SK-N-SH (cell line): ENCODE results near the gene FMN2. TPM values are rescaled to one million over a fixed set of nuclear protein-coding genes. Genes with fewer than 3 reads are reported as not detected.
A peak's percentile ranks its signal among the peaks of the same experiment; 100 is the strongest.

ENCODE experiments used
- CTCF ChIA-PET: fragments of 300-600, 350-600 bp; formaldehyde crosslinking; extraction: SDS; loops from one replicate; lab custom pipeline; 2021; lab: Yijun Ruan, JAX
- POLR2A ChIA-PET: fragments of 350-600 bp; sonication (Branson Sonifier 250); formaldehyde crosslinking; extraction: SDS; loops from one replicate; lab custom pipeline; 2020; ENCODE audit warnings: antibody characterized with exemption, inconsistent platforms; lab: Yijun Ruan, JAX
- DNase-seq: peaks from one replicate; pipeline ENCODE4 v3.0.0; 2012
- H2AFZ ChIP-seq: fragments of 200-600 bp; sonication (generic); 2 replicates; pipeline ENCODE4 v1.8.1; 2016; ENCODE audit warnings: antibody characterized with exemption, mild to moderate bottlenecking, low read depth
- H3F3A ChIP-seq: fragments of 200-600 bp; sonication (generic); replicated peaks from 2 replicates; pipeline ENCODE3; 2016; ENCODE audit warnings: antibody characterized with exemption, mild to moderate bottlenecking; ENCODE audit not compliant: insufficient read depth
- H3K27ac ChIP-seq, 2 experiments: fragments of 200-500 bp in 1 of 2; fragments of 200-600 bp in 1 of 2; sonication (Bioruptor generic) in 1 of 2; sonication (generic), shearing (Covaris generic) in 1 of 2; 2 replicates each; pipeline versions ENCODE4 v1.5.1 to v1.6.1; 2014 to 2016; ENCODE audit warnings: low read depth in 2 of 2, inconsistent platforms in 1 of 2, low read length in 1 of 2, mild to moderate bottlenecking in 1 of 2, mixed read lengths in 1 of 2
- H3K27me3 ChIP-seq: fragments of 200-600 bp; sonication (generic), shearing (Covaris generic); 2 replicates; pipeline ENCODE4 v1.6.1; 2016; ENCODE audit warnings: mixed run types; ENCODE audit not compliant: insufficient read depth
- H3K36me3 ChIP-seq, 2 experiments: fragments of 200-500 bp in 1 of 2; fragments of 200-600 bp in 1 of 2; sonication (Bioruptor generic) in 1 of 2; sonication (generic) in 1 of 2; replicated peaks in 1 of 2; 2 replicates each; pipeline versions ENCODE3 to v1.5.1; 2014 to 2016; ENCODE audit warnings: low read length in 1 of 2, mild to moderate bottlenecking in 1 of 2; ENCODE audit not compliant: insufficient read depth in 2 of 2, control insufficient read depth in 1 of 2
- H3K4me1 ChIP-seq, 2 experiments: fragments of 200-500 bp in 1 of 2; fragments of 200-600 bp in 1 of 2; sonication (Bioruptor generic) in 1 of 2; sonication (generic), shearing (Covaris generic) in 1 of 2; 2 replicates each; pipeline versions ENCODE4 v1.5.1 to v1.6.1; 2014 to 2016; ENCODE audit warnings: low read depth in 1 of 2, low read length in 1 of 2, mixed run types in 1 of 2; ENCODE audit not compliant: insufficient read depth in 2 of 2, control insufficient read depth in 1 of 2
- H3K4me2 ChIP-seq: fragments of 200-600 bp; sonication (generic), shearing (Covaris generic); 2 replicates; pipeline ENCODE4 v1.6.1; 2017; ENCODE audit warnings: mixed run types
- H3K4me3 ChIP-seq, 2 experiments: fragments of 200-500 bp in 1 of 2; fragments of 200-600 bp in 1 of 2; sonication (Bioruptor generic) in 1 of 2; sonication (generic), shearing (Covaris generic) in 1 of 2; 2 replicates each; pipeline versions ENCODE4 v1.5.1 to v1.8.1; 2014 to 2016; ENCODE audit warnings: low read depth in 2 of 2, inconsistent platforms in 1 of 2, low read length in 1 of 2, mild to moderate bottlenecking in 1 of 2, mixed read lengths in 1 of 2, moderate library complexity in 1 of 2
- H3K79me2 ChIP-seq: fragments of 200-600 bp; sonication (generic); 2 replicates; pipeline ENCODE4 v1.8.1; 2017; ENCODE audit warnings: mild to moderate bottlenecking; ENCODE audit not compliant: insufficient read depth
- H3K9ac ChIP-seq: fragments of 200-600 bp; sonication (generic); 2 replicates; pipeline ENCODE4 v1.6.1; 2017; ENCODE audit warnings: mixed run types
- H3K9me2 ChIP-seq: fragments of 200-600 bp; sonication (generic); 2 replicates; pipeline ENCODE4 v1.6.1; 2017; ENCODE audit warnings: mixed run types
- H3K9me3 ChIP-seq: fragments of 200-600 bp; sonication (generic); 2 replicates; pipeline ENCODE4 v1.6.1; 2017; ENCODE audit warnings: mixed run types, mild to moderate bottlenecking, moderate library complexity
- H4K20me1 ChIP-seq: fragments of 200-600 bp; sonication (generic); 2 replicates; pipeline ENCODE4 v1.6.1; 2017; ENCODE audit warnings: mild to moderate bottlenecking, mixed run types; ENCODE audit not compliant: insufficient read depth
- CTCF ChIP-seq: fragments of 200-600 bp; sonication (generic); IDR thresholded peaks from 2 replicates; pipeline ENCODE4 v1.6.1; 2017; ENCODE audit warnings: antibody characterized with exemption, mild to moderate bottlenecking, moderate library complexity
- ELF1 ChIP-seq: IDR thresholded peaks from 2 replicates; pipeline ENCODE4 v1.4.0; 2012
- EP300 ChIP-seq, 2 experiments: IDR thresholded peaks; 2 replicates each; pipeline versions ENCODE4 v1.4.0 to v1.6.1; 2012; ENCODE audit warnings: borderline replicate concordance in 1 of 2, low read depth in 1 of 2, low read length in 1 of 2
- FOSL2 ChIP-seq: IDR thresholded peaks from 2 replicates; pipeline ENCODE4 v1.4.0; 2012; ENCODE audit warnings: low read depth, mild to moderate bottlenecking, moderate library complexity, borderline replicate concordance
- FOXJ3 ChIP-seq: sonication (generic); formaldehyde crosslinking; IDR thresholded peaks from 2 replicates; pipeline ENCODE4 v1.5.1; 2020; ENCODE audit warnings: mild to moderate bottlenecking, missing genetic modification reagents
- GABPA ChIP-seq: IDR thresholded peaks from 2 replicates; pipeline ENCODE4 v1.4.0; 2012; ENCODE audit warnings: low read depth, mild to moderate bottlenecking
- GATA2 ChIP-seq: sonication (generic); formaldehyde crosslinking; IDR thresholded peaks from 2 replicates; pipeline ENCODE4 v1.5.0; 2020; ENCODE audit warnings: mild to moderate bottlenecking, missing genetic modification reagents
- JUND ChIP-seq: IDR thresholded peaks from 2 replicates; pipeline ENCODE4 v1.4.0; 2012
- MAX ChIP-seq: IDR thresholded peaks from 2 replicates; pipeline ENCODE4 v1.4.0; 2012; ENCODE audit warnings: low read depth
- MXI1 ChIP-seq: IDR thresholded peaks from 2 replicates; pipeline ENCODE4 v1.6.1; 2012; ENCODE audit warnings: mild to moderate bottlenecking, low read depth, low read length, improper control_type of control experiment
- NFIC ChIP-seq: IDR thresholded peaks from 2 replicates; pipeline ENCODE4 v1.4.0; 2012; ENCODE audit warnings: borderline replicate concordance
- NRF1 ChIP-seq: IDR thresholded peaks from 2 replicates; pipeline ENCODE4 v1.6.1; 2012; ENCODE audit warnings: low read depth, mild to moderate bottlenecking, low read length
- RAD21 ChIP-seq: IDR thresholded peaks from 2 replicates; pipeline ENCODE4 v1.6.1; 2012; ENCODE audit warnings: mild to moderate bottlenecking, low read length
- RCOR1 ChIP-seq: fragments of 150-350 bp; IDR thresholded peaks from 2 replicates; pipeline ENCODE4 v1.6.1; 2017; ENCODE audit warnings: antibody characterized with exemption, low read length
- SMC3 ChIP-seq: IDR thresholded peaks from 2 replicates; pipeline ENCODE4 v1.6.1; 2012; ENCODE audit warnings: low read depth, low read length, improper control_type of control experiment
- TCF12 ChIP-seq: IDR thresholded peaks from 2 replicates; pipeline ENCODE4 v1.4.0; 2012
- TEAD4 ChIP-seq: IDR thresholded peaks from 2 replicates; pipeline ENCODE4 v1.4.0; 2012; ENCODE audit warnings: mild to moderate bottlenecking, borderline replicate concordance; ENCODE audit not compliant: insufficient read depth
- USF1 ChIP-seq: IDR thresholded peaks from 2 replicates; pipeline ENCODE4 v1.4.0; 2012; ENCODE audit warnings: low read depth, borderline replicate concordance
- USF2 ChIP-seq: fragments of 150-350 bp; IDR thresholded peaks from 2 replicates; pipeline ENCODE4 v1.6.1; 2017; ENCODE audit warnings: antibody characterized with exemption, low read length, low read depth, borderline replicate concordance
- YY1 ChIP-seq: IDR thresholded peaks from 2 replicates; pipeline ENCODE4 v1.4.0; 2012; ENCODE audit warnings: low read depth, mild to moderate bottlenecking
- ZBTB33 ChIP-seq: IDR thresholded peaks from 2 replicates; pipeline ENCODE4 v1.4.0; 2012; ENCODE audit warnings: low read depth, borderline replicate concordance
- WGBS: methylation state at CpG from one replicate; pipeline ENCODE4 v1.1.6; 2017; ENCODE audit warnings: low lambda C conversion rate; 5-methylcytosine and 5-hydroxymethylcytosine counted together
- polyA plus RNA-seq, 3 experiments: library from polyadenylated mRNA; depleted of rRNA; stranded (reverse); fragments of >200 nt; gene quantifications; 2 replicates each; pipeline ENCODE4 v1.2.3, GENCODE V29; 2012
- TF ChIP-seq, protein P1 (sequence below): IDR thresholded peaks from 2 replicates; pipeline ENCODE4 v1.6.1; 2012; ENCODE audit warnings: mild to moderate bottlenecking, low read depth, low read length, moderate library complexity

FMN2 gene
- polyA plus RNA-seq, 1 of the 3 experiments (the other 2 are of a cell fraction) = 7.2 TPM

DNA sequence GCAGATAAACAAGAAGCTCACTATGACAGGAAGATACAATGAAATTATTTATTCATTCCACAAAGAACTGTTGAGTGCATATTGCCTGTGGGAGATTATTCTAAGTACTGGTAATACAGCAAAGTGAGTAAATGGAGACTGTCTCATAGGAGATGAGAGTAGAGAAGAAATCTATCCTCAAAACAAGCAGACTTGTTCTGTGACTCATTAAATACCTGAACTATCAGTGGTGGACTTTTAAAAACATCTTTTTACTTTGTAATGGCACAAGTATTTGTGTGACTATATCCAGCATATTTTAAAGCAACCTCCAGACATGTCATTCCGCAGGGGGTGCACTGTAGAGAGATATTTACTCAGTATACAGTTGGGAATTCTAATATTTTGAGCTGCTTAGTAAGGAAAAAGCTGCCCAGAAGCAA is 259.2 kb downstream of the FMN2 start (continued):
- no peak for TF ChIP-seq USF1
- TF ChIP-seq FOXJ3 = no peak
- peak; percentile 87 for TF ChIP-seq JUND

- Histone ChIP-seq H3K4me2 (no peak overlapping the region), H3K9me2 (no peaks in the 10 kb centered on the region), H3K36me3 (peaks cover 18 to 33% of the 10 kb centered on the region in 2 experiments), H2AFZ (no peak overlapping the region), H3K27ac (peak overlapping the region in 1 of 2 experiments; percentile 93; a peak in 3 of 4 replicates), H3K79me2 (peaks cover 59% of the 10 kb centered on the region; the same call in 1 of the 2 replicates), H4K20me1 (no peaks in the 10 kb centered on the region), H3K4me1 (peaks cover 2 to 39% of the 10 kb centered on the region in 2 experiments; a peak in 2 of 4 replicates), H3K9ac (no peak overlapping the region), H3K9me3 (no peaks in the 10 kb centered on the region), H3F3A (peaks cover 49% of the 10 kb centered on the region)
- CTCF ChIA-PET = interaction anchor here (1.6 kb wide), 1 partner anchor 11 kb away, joined by 4 read pairs; no protein-coding TSS in a partner anchor
- DNase-seq = no peak
- 100% methylated on average over 1 of the region's 1 CpG for WGBS
- TF ChIP-seq USF2 (no peak), NRF1 (no peak), EP300 (IDR thresholded peaks at IDR 0.05; ENCODE audit: borderline replicate concordance in 1 of 2, low read depth in 1 of 2, low read length in 1 of 2) (no peak), CTCF (no peak), USF1 (no peak), FOSL2 (no peak), RCOR1 (no peak), ELF1 (no peak), TEAD4 (no peak), NFIC (no peak), TCF12 (no peak), GABPA (no peak), GATA2 (no peak), SMC3 (no peak), ZBTB33 (no peak), YY1 (no peak), MAX (no peak), MXI1 (no peak), RAD21 (no peak)
- TF ChIP-seq, protein P1, sequence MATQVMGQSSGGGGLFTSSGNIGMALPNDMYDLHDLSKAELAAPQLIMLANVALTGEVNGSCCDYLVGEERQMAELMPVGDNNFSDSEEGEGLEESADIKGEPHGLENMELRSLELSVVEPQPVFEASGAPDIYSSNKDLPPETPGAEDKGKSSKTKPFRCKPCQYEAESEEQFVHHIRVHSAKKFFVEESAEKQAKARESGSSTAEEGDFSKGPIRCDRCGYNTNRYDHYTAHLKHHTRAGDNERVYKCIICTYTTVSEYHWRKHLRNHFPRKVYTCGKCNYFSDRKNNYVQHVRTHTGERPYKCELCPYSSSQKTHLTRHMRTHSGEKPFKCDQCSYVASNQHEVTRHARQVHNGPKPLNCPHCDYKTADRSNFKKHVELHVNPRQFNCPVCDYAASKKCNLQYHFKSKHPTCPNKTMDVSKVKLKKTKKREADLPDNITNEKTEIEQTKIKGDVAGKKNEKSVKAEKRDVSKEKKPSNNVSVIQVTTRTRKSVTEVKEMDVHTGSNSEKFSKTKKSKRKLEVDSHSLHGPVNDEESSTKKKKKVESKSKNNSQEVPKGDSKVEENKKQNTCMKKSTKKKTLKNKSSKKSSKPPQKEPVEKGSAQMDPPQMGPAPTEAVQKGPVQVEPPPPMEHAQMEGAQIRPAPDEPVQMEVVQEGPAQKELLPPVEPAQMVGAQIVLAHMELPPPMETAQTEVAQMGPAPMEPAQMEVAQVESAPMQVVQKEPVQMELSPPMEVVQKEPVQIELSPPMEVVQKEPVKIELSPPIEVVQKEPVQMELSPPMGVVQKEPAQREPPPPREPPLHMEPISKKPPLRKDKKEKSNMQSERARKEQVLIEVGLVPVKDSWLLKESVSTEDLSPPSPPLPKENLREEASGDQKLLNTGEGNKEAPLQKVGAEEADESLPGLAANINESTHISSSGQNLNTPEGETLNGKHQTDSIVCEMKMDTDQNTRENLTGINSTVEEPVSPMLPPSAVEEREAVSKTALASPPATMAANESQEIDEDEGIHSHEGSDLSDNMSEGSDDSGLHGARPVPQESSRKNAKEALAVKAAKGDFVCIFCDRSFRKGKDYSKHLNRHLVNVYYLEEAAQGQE = no peak
- TF ChIP-seq, all 33 proteins: peak for 0
- no peaks in the 10 kb centered on the region for H3K27me3 ChIP-seq
- H3K4me3 ChIP-seq = no peak overlapping the region
- POLR2A ChIA-PET = no interaction called here
These were observed 260.0 kb downstream of the FMN2 start for GRCh38 chr1:240351690-240352089.
